Subcutaneous adipose tissue (tissue), 4 donors: ENCODE data around the gene LGALS7. TPM values are rescaled to one million over a fixed set of nuclear protein-coding genes. Genes with fewer than 3 reads are reported as not detected.

Experiments used
- total RNA-seq, 4 donors: library from RNA; depleted of rRNA; stranded (reverse); fragments of >200 nt; gene quantifications; one replicate each; pipeline ENCODE4 v1.1.0, GENCODE V29; 2016
- TF ChIP-seq, protein P1 (sequence below): fragments of 450-650 bp; IDR thresholded peaks from one replicate; pipeline ENCODE4 v1.5.1; 2016; ENCODE audit warnings: low read depth, mild to moderate bottlenecking, control low read depth, antibody characterized with exemption, moderate library complexity

The LGALS7 gene
- total RNA-seq, 4 donors from 2014 or later, result not detected

DNA sequence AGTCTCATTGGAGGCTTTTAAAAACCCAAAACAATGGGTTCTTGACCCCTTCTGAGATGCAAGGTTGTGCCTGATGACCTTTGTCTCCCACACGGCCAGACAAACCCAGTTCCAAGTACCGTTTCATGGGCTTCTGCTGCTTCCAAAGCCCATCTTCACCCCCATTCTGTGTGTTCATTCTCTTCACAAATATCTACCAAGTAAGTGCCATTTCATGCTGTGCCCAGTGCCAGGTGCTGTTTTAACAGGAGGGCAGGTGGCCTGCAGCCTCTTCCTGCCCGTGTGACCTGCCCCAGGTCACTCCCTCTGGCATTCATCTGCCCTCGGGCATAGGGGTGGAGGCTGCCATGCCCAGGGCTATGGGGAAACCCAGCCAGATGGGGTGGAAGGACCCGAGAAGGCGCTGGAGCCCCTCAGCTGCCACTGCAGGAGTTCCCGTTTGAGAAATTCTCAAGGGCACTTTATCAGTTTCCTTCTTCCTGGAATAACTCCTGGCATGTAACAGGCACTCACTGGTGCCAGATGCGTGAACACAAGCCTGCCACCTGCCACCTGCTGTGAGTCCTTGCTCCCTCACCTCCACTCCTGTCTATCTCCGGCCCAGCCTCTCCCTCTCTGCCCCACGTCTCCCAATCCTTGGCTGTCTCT lies 41.5 kb downstream of the LGALS7 start:
- TF ChIP-seq, protein P1, sequence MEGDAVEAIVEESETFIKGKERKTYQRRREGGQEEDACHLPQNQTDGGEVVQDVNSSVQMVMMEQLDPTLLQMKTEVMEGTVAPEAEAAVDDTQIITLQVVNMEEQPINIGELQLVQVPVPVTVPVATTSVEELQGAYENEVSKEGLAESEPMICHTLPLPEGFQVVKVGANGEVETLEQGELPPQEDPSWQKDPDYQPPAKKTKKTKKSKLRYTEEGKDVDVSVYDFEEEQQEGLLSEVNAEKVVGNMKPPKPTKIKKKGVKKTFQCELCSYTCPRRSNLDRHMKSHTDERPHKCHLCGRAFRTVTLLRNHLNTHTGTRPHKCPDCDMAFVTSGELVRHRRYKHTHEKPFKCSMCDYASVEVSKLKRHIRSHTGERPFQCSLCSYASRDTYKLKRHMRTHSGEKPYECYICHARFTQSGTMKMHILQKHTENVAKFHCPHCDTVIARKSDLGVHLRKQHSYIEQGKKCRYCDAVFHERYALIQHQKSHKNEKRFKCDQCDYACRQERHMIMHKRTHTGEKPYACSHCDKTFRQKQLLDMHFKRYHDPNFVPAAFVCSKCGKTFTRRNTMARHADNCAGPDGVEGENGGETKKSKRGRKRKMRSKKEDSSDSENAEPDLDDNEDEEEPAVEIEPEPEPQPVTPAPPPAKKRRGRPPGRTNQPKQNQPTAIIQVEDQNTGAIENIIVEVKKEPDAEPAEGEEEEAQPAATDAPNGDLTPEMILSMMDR, result no peak

DNA sequence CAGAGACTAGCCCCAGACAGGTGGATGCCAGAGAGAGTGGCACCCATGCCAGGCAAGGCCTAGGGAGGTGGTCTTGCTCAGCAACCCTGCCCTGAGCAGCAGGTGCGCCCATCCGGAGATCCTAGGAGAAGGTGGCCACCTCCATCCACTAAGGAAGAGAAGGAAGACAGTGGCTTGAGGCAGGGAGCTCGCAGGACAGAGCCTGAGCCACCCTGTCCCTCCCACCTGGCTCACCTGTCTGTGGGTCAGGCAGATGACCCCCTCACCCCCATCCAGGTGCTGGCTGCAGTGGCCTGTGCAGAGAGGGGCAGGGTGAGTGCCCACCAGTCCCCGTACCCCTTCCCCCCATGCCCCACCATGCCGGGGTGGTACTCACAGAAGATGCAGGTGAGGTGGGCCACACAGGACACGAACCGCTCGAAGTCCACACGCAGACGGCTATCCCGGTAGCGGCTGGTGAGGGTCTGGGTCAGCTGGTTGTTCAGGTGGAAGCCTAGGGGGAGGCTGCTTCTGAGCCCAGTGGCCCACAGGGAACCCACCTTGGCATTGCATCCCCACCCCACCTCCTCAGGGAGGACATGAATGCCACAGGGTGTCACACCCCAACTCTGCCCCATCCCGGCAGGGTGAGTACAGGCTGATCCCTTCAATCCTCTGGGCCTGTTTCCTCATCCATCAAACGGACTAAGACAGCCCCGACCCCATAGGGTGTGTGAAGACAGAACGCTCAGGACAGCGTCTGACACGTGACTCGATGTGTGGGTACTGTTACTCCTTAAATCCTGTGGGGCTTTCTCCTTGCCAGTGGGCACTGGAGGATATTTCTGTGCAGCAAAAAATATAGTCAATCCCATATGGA lies 42.4 kb downstream of the LGALS7 start:
- TF ChIP-seq, protein P1, result no peak

GRCh38 chr19:38730470-38730730 lies 42.9 kb downstream of the LGALS7 start:
- TF ChIP-seq, protein P1, result no peak

DNA sequence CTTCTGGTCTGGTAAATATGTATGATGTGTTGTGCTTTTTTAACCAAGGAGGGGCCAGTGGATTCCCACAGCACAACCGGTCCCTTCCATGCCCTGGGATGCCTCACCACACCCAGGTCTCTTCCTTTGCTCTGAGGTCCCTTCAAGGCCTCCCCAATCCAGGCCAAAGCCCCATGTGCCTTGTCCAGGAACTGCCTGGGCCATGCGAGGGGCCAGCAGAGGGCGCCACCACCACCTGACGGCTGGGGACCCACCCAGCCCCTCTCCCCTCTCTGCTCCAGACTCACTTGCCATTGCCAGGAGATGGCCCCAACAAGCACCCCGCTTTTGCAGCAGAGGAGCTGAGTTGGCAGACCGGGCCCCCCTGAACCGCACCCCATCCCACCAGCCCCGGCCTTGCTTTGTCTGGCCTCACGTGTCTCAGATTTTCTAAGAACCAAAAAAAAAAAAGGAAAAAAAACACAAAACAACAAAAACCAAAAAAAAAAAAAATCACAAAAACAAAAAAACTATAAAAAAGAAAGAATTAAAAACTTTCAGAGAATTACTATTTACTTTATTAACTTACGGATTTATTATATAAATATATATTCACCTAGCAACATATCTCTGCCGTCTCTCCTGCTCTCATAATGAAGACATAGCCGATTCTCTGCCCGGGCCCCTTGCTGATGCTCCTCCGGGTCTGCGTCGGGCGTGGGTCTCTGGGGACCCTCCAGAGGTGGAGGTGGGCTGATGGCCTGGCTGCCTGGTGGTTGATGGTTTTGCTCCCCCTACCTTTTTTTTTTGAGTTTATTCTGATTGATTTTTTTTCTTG lies 43.5 kb downstream of the LGALS7 start:
- TF ChIP-seq, protein P1, result no peak

DNA sequence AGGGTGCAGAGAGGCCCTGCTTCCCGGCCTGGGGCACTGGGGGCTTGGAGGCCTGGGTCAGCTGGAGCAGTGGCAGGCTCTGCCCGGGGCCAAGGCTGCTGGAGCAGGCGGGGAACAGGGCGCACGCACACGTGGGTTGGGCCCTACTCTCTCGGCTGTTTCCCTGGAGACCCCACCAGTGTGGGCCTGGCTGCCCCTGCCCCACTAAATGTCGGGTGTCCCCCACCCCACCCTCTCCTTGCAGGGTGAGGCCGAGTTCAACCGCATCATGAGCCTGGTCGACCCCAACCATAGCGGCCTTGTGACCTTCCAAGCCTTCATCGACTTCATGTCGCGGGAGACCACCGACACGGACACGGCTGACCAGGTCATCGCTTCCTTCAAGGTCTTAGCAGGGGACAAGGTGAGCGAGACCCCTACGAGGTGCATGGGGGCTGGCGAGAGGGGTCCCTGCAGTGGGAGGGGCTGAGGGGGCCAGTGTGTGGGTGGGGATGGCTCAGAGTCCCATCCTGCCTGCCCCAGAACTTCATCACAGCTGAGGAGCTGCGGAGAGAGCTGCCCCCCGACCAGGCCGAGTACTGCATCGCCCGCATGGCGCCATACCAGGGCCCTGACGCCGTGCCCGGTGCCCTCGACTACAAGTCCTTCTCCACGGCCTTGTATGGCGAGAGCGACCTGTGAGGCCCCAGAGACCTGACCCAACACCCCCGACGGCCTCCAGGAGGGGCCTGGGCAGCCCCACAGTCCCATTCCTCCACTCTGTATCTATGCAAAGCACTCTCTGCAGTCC lies 44.4 kb downstream of the LGALS7 start:
- TF ChIP-seq, protein P1, result no peak

DNA sequence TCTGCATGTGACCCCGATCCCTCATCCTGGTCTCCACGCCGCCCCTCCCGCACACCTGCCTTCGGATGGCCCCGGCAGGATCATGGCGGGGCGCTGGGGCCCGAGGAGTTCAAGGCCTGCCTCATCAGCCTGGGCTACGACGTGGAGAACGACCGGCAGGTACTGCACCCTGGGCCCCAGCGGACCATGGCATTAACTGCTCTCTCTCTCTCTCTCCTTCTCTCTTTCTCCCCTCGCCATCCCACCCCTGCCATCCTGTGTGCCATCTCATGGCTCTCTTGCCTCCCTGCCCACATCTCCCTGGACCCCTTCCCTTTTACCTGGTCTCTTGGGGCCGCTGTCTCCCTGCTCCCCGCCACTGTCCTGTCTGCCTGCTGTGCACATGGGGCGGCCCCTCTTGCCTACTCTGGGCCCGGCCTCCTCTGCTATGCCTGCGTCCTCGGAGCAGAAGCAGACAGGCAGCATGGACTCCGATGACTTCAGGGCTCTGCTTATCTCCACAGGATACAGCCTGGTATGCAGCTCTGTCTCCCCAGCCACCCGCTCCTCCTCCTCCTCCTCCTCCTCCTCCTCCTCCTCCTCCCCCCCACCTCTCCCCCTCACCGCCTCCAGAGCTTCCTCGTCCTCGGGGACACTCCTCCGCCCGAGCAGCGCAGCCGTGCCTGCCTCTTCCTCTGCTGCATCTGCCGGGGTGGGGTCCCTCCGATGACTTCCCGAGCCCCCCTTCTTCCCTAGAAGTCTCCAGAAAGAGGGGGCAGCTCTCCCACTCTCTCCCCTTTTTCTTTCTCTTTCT lies 45.3 kb downstream of the LGALS7 start:
- TF ChIP-seq, protein P1, result no peak
